NCI-H2227 treated with DMSO at 0.1 percent for 48 hours (cell line): ENCODE results near the gene TNRC6C.
A peak's percentile ranks its signal among the peaks of the same experiment; 100 is the strongest.
"Not testable (repeated sequence)": the region's sequence is repeated elsewhere in the genome, so short reads cannot be mapped to it uniquely, and the experiment has no call there.

ENCODE experiments used
- DNase-seq: peaks from one replicate; lab custom pipeline; 2025; lab: John Stamatoyannopoulos, UW

TNRC6C gene

GRCh38 chr17:77930780-77931768 lies 27.4 kb upstream of the TNRC6C start:
- no peak for DNase-seq

GRCh38 chr17:77933777-77934398 lies 24.6 kb upstream of the TNRC6C start:
- no peak for DNase-seq

GRCh38 chr17:77935121-77935571 lies 23.4 kb upstream of the TNRC6C start:
- peak; percentile 58 for DNase-seq

DNA sequence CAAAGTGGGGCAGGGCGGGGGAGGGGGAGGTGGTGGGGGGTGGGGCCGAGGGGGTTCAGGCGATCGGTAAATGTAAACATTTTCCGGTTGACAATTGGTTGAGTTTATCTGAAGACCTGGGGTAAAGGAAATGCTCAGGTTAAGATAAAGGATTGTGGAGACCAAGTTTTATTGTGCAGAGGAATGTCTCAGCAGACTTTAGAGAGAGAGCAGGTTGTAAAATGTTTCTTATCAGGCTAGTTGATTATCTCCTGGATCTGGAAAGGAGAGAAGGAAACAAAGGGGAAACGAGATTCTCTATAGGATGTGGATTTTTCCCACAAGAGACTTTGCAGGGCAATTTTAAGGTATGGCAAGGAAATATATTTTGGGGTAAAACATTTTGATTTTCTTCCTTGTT lies 22.8 kb upstream of the TNRC6C start:
- not testable (repeated sequence) for DNase-seq

- DNase-seq: no peak
Observed at GRCh38 chr17:77936881-77937280, 21.6 kb upstream of the TNRC6C start.

DNA sequence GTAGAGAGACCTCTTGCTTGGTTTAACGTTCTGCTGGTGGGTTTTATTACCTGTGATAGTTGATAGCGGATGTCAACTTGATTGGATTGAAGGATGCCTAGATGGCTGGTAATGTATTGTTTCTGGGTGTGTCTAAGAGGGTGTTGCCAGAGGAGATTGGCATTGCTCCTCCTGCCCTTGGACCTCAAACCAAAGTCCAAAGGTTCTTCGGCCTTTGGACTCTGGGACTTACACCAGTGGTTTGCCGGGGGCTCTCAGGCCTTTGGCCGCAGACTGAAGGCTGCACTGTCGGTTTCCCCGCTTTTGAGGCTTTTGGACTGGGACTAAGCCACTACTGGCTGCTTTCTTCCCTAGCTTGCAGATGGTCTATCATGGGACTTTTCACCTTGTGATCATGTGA lies 17.5 kb upstream of the TNRC6C start:
- DNase-seq: no peak

DNA sequence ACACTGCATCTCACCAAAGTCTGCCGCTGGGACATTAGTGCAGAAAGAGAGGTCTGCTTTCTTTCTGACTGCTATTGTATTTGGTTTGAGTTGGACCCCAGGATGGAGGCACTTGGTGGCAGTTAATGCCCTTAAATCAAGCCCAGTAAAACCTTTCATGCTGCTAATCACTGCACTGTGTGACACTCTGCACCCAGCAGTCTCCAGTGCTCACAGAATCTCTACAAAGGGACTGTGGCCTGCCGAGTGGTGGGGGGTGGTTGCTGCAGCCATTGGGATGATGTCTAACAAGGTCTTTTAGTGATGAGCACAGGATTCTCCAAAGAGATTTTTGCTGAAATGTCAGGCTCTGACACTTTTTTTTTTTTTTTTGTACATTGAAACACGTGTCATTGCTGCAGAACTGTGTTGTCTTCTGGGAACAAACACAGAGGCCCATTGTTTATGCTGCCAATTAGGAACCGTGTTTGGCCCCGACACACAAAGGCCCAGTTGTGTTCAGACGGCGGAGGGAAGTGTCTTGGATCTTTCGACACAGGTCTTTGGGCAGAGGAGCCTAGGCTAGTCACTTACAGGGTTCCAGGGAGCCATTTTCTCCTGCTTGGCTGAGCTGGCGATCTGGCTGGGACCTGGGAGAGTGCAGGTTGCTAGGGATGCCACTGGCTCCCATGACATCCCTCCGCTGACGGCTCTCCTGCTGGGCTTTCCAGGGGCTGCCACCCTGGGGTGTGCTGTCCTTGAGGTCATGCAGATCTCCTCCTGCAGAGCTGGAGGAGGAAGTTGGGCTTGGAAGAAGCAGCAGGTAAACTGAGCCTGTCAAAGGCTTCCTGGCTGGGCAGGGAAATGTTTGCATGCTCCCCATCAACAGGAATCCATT lies 16.2 kb upstream of the TNRC6C start:
- DNase-seq: no peak

GRCh38 chr17:77943971-77944370 lies 14.5 kb upstream of the TNRC6C start:
- no peak for DNase-seq

DNA sequence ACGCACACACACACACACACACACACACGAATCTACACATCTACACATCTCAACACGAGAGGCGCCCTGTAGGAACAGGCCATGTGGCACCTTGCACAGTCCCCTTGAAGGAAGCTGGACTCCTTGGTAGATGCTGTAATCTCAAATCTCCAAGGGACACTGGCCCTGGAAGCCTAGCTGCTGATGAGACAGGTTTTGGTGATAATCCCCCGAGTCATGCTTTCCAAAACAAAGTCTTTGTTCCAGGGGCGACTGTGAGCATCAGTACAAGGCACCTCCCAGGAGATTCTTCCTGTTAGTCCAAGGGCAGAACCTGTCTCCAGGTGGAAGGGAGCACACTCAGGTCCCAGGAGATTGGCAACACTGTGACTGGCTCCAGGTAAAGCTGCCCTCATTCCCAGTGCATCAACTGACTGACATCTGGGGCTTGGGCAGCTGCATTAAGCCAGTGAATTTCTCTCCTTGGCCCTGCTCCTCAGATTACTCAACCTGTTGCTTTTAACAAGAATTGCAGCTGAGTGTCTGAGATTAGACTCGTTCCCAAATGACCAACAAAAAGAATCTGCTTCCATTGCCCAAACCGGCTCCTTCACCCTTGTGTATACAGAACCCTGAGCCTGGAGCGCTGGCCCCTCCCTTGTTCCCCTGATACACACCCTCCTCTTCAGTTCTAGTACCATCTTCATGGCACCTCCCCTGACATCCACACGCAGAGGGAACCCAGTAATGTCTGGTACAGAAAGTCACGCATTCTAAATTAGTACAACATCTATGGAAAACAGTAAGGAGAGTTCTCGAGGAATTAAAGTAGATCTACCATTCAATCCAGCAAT lies 13.9 kb upstream of the TNRC6C start:
- no peak for DNase-seq

- DNase-seq: no peak
Observed at GRCh38 chr17:77946900-77947645, 11.4 kb upstream of the TNRC6C start.

- peak; percentile 34 for DNase-seq
Observed at GRCh38 chr17:77948690-77949114, 9.8 kb upstream of the TNRC6C start.

- no peak for DNase-seq
Observed at GRCh38 chr17:77951123-77951522, 7.4 kb upstream of the TNRC6C start.

DNA sequence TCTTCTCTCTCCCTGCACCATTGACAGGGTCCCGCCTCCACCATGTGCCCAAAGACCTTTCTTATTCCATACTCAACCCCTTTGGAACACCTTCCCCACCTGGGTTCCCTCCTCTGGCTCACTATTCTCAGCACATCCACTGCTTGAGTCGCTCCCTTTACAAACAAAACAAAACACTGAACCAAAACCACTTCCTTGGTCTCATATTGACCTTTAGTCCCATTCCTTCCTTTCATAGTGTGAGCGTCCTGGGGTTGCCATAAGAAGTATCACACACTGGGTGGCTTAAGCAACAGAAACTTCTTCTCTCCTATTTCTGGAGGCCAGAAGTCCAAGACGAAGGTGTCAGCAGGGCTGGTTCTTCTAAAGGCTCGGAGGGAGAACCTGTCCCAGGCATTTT lies 6.1 kb upstream of the TNRC6C start:
- DNase-seq: no peak

GRCh38 chr17:77957235-77957856 lies 1.2 kb upstream of the TNRC6C start:
- peak; percentile 54 for DNase-seq

DNA sequence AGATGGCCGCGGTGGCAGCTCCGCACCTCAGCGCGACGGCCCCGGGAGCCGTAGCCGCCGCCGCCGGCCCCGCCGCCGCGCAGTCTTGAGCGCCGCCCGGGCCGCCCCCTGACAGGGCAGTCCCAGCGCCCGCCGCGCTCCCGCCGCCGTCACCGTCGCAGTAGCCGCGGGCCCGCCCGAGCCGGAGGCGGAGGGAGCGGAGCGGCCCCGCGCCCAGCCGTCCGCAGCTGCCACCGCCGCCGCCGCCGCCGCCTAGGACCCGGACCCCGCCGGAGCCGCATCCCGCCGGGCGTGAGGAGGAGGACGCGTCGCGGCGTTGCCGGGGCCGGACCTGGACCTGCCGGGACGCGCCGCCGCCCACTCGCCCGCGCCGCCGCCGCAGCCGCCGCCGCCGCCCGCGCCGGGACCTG lies 218 bp downstream of the TNRC6C start:
- DNase-seq: no peak

DNA sequence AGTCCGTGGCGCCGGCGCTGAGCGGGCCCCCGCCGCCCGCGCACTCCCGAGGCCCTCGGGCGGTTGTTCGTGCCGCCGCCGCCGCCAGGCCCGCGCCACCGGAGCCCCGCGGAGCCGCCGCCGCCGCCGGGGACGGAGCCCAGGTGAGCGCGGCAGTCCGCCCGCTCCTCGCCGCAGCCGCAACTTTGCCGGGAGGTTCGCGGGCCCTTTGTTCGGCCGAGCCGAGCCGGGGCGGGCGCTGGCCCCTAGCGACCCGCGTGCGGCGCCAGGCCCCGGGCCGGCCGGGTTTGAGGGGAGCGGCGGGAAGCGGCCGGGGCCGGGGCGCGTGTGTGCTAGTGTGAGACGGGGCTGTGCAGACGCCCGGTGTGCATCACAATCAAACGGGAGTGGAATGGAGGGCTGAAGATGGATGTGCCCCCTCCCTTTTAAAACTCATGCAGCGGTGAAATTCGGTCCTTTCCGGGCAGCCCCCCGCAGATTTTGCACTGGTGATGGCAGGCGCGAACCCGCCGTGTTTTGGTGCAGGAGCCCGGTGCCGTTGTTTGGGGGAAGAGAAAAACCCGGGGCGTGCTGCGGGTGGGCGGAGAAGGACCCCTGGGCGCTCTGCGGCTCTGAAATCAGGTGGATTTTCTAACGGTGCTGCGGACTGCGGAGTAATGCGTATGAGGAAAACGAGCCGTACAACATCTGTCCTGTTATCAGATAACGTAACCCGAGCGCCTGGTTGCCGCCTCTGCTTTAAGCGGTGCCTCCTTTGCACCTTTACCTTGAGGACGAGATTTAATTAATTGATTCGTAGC lies 823 bp downstream of the TNRC6C start:
- no peak for DNase-seq

DNA sequence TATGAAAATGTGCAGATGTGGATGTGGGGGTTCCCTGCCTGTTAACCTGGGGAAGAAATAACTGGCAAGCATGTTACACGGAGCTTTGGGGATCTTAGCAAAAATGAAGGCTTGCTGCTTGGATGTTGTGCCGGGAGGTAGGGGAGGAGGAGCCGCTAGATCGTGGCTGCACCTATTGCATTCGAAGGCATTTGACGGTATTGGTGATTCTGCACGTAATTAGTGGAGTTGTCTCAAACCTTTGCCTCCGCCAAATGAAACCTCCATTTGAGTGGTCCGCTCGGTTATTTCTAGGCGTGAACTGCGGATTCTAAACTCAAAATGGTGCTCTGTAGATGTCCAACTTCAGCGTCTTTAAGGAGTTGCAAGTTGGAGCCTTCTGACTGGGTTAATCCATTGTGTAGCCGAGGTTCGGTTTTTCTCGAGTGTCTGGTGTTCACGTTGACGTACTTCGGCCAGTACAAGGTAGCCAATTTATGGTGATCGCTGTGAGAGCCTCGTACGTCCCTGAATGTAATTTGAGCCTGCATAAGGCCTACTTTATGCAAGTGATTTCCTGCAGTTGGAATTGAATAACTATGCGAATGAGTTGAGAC lies 1.5 kb downstream of the TNRC6C start:
- peak; percentile 36 for DNase-seq

- no peak for DNase-seq
Observed at GRCh38 chr17:77961741-77962140, 3.2 kb downstream of the TNRC6C start.

- DNase-seq: peak; percentile 18
Observed at GRCh38 chr17:77962348-77962747, 3.8 kb downstream of the TNRC6C start.
